ENCODE measurements around the gene TAF6.

Gene TAF6

DNA sequence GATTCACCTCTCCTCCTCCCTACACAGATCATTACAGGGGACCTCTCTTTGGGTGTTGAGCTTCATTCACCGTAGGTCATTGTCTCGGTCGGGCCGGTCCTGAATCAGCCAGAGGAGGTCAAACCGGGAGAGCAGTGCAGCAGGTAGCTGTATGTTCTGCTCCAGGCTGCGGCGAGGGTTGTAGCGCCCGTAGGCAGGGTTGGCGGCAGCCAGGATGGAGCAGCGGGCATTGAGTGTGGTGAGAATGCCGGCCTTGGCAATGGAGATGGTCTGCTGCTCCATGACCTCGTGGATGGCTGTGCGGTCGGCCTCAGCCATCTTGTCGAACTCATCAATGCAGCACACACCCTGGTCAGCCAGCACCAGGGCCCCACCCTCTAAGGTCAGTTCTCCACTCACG is 23.5 kb downstream of the TAF6 start:
- no peak for DNase-seq (ENCODE audit: low read depth in 2 of 2)

GRCh38 chr7:100095289-100095688 is 23.9 kb downstream of the TAF6 start:
- DNase-seq (ENCODE audit: low read depth in 2 of 2), result no peak

DNA sequence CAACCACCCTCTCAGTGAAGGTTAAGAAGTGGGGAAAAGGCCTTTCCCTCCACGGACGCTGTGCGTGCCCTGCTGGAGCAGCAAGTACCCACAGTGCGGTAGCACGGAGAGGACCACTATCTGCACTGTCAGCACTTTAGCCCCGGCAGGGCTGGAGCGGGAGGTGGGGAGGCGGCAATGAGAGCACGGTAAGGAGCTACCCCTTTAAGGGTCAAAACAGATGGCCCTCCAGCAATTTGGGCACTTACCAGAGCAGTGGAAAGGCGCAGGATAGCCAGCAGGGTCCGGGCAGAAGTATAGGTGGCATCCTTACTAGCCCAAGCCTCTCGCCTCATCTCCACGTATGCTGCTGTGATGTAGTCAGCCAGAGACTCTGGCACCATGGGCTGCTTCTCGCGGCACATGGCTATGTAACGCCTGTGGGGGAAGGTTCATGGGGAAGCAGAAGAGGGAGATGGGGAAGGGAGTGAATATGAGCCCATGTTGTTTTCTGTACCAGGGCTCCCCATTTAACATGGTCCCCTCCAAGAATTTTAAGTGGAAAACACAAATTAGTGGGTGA is 25.2 kb downstream of the TAF6 start:
- DNase-seq (ENCODE audit: low read depth in 2 of 2), result no peak

- no peak for DNase-seq (ENCODE audit: low read depth in 2 of 2)
Observed at GRCh38 chr7:100093498-100093897, 25.7 kb downstream of the TAF6 start.

DNA sequence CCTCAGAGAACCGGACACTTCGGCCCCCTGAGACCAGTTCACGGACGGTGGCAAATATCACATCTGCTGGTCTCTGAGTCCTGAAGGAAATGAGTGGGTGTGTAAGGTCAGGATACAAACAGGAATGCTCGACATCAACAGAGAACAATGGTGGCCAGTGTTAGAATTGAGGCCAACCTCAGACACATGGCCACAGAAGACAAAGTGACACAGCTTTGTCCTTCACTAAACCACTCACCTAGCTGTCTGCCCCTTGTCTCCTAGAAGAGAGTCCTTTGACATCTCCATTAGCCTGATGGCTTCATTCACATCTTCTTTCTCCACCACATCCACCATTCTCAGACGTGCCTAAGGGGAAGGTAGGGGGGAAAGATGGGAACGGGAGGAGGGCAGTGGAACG is 26.1 kb downstream of the TAF6 start:
- DNase-seq (ENCODE audit: low read depth in 2 of 2), result no peak

DNA sequence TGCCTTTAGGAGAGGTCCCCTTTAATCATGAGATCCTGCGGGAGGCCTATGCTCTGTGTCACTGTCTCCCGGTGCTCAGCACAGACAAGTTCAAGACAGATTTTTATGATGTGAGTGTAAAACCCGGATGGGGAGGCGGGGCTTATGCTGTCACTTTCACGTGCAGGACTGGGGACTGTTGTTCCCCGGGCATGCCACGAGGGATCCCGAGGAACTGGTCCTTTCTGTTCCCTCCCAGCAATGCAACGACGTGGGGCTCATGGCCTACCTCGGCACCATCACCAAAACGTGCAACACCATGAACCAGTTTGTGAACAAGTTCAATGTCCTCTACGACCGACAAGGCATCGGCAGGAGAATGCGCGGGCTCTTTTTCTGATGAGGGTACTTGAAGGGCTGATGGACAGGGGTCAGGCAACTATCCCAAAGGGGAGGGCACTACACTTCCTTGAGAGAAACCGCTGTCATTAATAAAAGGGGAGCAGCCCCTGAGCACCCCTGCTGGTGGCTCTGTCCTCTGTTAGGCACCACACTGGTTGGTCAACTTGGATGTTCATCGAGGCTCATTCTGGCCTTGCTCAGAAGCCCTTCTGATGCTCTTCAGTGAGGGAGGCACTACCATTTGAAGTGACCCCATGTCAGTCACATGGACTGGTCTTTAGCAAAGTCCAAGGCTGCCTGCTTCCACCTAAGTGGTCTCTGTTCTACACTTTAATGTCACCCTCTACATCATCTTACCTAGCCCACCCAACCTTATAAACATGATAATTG is 27.6 kb downstream of the TAF6 start:
- no peak for DNase-seq (ENCODE audit: low read depth in 2 of 2)

DNA sequence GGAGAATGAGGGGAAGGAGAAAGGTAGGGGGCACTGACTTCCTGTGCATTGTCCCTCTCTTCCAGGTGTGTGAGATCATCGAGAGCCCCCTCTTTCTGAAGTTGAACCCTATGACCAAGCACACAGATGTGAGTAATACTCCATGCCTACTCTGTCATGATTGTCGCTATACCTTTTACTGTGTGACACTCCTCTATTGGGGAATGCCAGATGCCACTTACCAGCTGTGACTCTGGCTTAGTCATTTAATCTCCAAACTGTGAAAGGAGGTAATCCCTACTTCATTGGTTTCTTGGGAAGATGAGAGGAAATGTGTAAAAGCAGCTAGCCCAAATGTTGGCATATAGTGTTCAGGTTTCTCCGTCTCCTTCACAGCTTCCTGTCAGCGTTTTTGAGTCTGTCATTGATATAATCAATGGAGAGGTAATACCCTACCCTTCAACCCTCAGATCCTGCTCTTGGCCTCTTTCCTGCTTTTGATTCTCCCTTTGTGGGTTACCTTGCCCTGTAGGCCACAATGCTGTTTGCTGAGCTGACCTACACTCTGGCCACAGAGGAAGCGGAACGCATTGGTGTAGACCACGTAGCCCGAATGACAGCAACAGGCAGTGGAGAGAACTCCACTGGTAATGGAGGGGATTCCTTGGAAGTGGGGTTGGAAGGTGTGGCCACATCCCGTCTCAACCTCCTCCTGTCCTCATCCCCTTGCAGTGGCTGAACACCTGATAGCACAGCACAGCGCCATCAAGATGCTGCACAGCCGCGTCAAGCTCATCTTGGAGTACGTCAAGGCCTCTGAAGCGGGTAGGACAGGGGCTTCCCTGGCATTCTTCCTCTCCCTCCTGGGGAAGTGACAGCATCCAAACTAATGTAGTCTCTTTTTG is 28.4 kb downstream of the TAF6 start:
- no peak for DNase-seq (ENCODE audit: low read depth in 2 of 2)

DNA sequence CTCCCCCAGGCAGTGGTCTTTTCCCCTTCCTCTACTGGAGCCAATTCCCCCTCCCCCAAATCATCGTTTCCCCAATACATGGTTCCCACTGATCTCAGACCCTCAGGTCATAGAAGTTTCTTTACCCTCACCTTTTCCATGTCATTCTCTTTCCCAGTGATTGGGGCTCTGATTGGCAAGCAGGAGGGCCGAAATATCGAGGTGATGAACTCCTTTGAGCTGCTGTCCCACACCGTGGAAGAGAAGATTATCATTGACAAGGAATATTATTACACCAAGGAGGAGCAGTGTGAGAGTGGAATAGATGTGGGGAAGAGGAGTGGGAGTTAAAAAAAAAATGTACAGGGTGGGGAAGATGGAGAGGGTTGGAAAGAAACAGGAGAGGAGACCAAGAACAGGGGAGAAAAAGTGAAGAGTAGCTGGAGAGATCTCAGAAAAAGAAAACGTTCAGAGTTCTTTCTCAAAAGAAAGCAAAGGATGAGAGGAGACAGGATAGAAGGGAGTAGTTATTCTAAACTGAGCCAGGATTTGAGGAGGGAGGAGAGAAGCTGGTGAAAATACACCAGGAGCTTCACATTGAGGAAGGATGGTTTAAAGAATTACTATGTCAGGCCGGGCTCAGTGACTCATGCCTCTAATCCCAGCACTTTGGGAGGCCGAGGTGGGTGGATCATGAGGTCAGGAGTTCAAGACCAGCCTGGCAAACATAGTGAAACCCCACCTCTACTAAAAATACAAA is 29.5 kb downstream of the TAF6 start:
- no peak for DNase-seq (ENCODE audit: low read depth in 2 of 2)

GRCh38 chr7:100088621-100089457 is 30.3 kb downstream of the TAF6 start, which contains the start of gene COPS6:
Gene COPS6 (plus strand): TSS chr7:100088969. CDS start chr7:100088991, 22 bp downstream.
- DNase-seq (ENCODE audit: low read depth in 2 of 2), result peak; percentile 64 to 65

DNA sequence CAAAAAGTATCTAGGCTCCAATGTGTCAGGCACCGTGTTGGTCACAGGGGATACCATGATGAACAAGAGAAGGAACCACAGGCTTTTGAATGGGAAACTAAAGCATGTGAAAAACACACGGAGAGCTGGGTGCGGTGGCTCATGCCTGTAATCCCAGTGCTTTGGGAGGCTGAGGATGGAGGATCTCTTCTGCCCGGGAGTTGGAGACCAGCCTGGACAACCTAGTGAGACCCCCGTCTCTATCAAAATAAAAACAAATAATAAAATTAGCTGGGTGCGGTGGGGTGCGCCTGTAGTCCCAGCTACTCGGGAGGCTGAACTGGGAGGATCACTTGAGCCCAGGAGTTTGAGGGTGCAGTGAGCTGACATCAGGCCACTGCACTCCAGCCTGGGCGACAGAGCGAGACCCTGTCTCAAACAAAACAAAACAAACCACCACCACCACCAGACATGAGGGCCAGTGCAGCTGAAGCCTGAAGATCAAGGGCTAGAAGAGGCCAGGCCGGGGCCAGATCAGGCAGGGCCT is 31.0 kb downstream of the TAF6 start:
- DNase-seq (ENCODE audit: low read depth in 2 of 2), result no peak

- no peak for DNase-seq (ENCODE audit: low read depth in 2 of 2)
Observed at GRCh38 chr7:100087055-100087750, 32.0 kb downstream of the TAF6 start.

DNA sequence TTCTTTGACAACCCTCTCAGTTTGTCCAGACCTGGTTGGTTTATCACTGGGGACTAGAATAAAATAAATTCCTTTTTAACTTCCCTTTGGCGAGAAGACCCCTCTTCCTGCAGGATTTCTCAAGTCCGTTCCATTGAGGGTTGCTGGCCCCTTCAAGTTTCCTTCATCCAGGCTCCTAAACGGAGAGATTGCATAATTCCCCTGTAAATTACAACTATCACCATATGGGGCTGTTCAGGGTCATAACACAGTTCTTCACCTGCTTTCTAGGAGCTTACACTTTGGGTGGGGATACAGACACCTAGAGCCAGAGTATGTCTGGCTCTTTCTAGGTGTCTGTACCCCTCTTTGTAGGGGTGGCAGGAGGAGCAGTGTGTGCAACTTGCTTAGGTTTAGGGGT is 33.6 kb downstream of the TAF6 start:
- no peak for DNase-seq (ENCODE audit: low read depth in 2 of 2)

GRCh38 chr7:100082978-100083377 is 36.2 kb downstream of the TAF6 start:
- DNase-seq (ENCODE audit: low read depth in 2 of 2), result no peak

- peak; percentile 97 to 98 for DNase-seq (ENCODE audit: low read depth in 2 of 2)
Observed at GRCh38 chr7:100081535-100082102, 37.5 kb downstream of the TAF6 start, which contains the start of gene ZNF3. Gene ZNF3 (minus strand): TSS chr7:100081723. CDS start chr7:100077357, 4,366 bp downstream.

- DNase-seq (ENCODE audit: low read depth in 2 of 2), result no peak
Observed at GRCh38 chr7:100080907-100081534, 38.1 kb downstream of the TAF6 start.

- DNase-seq (ENCODE audit: low read depth in 2 of 2), result no peak
Observed at GRCh38 chr7:100079024-100079560, 40.1 kb downstream of the TAF6 start.

- DNase-seq (ENCODE audit: low read depth in 2 of 2), result no peak
Observed at GRCh38 chr7:100077205-100077604, 42.0 kb downstream of the TAF6 start.

GRCh38 chr7:100075418-100075817 is 43.7 kb downstream of the TAF6 start:
- no peak for DNase-seq (ENCODE audit: low read depth in 2 of 2)

DNA sequence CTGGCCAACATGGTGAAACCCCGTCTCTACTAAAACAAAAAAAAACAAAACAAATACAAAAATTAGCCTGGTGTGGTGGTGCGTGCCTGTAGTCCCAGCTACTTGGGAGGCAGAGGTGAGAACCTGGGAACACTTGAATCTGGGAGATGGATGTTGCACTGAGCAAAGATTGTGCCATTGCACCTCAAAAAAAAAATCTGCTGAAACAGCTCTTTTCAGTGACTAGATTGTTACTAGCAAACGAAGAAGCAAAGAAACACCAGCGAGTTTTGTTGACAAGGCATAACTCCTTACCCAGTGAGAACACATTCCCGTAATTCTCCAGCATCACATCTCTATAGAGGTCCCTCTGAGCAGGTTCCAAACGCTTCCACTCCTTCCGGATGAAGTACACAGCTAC is 44.3 kb downstream of the TAF6 start:
- no peak for DNase-seq (ENCODE audit: low read depth in 2 of 2)
